Measurements from ENCODE around the gene MYH1.
"Not testable (repeated sequence)": the region's sequence is repeated elsewhere in the genome, so short reads cannot be mapped to it uniquely, and the experiment has no call there.

The MYH1 gene

GRCh38 chr17:10518271-10519037, at the start of gene MYH1:
Gene MYH1 (minus strand): TSS chr17:10518542. CDS start chr17:10516642, 1,900 bp downstream.
- Mint-ChIP-seq H3K27me3 (peaks cover 4% of the 10 kb centered on the region), H3K36me3 (ENCODE audit: low read depth) (no peaks in the 10 kb centered on the region), H3K4me1 (no peaks in the 10 kb centered on the region), H3K27ac (no peak within 1 kb of the TSS), H3K9me3 (peaks cover 5% of the 10 kb centered on the region), H3K4me3 (no peak within 1 kb of the TSS)
- DNase-seq: no peak
- ATAC-seq: no peak

GRCh38 chr17:10563991-10564660, 45.8 kb upstream of the MYH1 start:
- H3K4me3 Mint-ChIP-seq: no peak overlapping the region
- H3K27me3 Mint-ChIP-seq: peaks cover 4% of the 10 kb centered on the region
- H3K36me3 Mint-ChIP-seq (ENCODE audit: low read depth): no peaks in the 10 kb centered on the region
- ATAC-seq (no peak), DNase-seq (no peak)
- no peak overlapping the region for H3K27ac Mint-ChIP-seq
- H3K9me3 Mint-ChIP-seq: no peaks in the 10 kb centered on the region
- H3K4me1 Mint-ChIP-seq: no peaks in the 10 kb centered on the region

- no peaks in the 10 kb centered on the region for H3K4me1 Mint-ChIP-seq
Measured at GRCh38 chr17:10558049-10558448, 39.7 kb upstream of the MYH1 start.

GRCh38 chr17:10557422-10557821, 39.1 kb upstream of the MYH1 start:
- H3K27ac Mint-ChIP-seq: no peak overlapping the region
- H3K4me3 Mint-ChIP-seq: no peak overlapping the region
- no peaks in the 10 kb centered on the region for H3K4me1 Mint-ChIP-seq
- peaks cover 4% of the 10 kb centered on the region for H3K27me3 Mint-ChIP-seq
- no peaks in the 10 kb centered on the region for H3K36me3 Mint-ChIP-seq (ENCODE audit: low read depth)
- no peaks in the 10 kb centered on the region for H3K9me3 Mint-ChIP-seq
- no peak for DNase-seq
- ATAC-seq: no peak

More at GRCh38 chr17:10558049-10558448, 39.7 kb upstream of the MYH1 start:
- H3K27me3 Mint-ChIP-seq: no peaks in the 10 kb centered on the region
- no peak overlapping the region for H3K4me3 Mint-ChIP-seq
- ATAC-seq (no peak), DNase-seq (no peak)
- no peaks in the 10 kb centered on the region for H3K9me3 Mint-ChIP-seq
- no peaks in the 10 kb centered on the region for H3K36me3 Mint-ChIP-seq (ENCODE audit: low read depth)
- H3K27ac Mint-ChIP-seq: no peak overlapping the region

- DNase-seq (no peak), ATAC-seq (no peak)
- H3K27ac Mint-ChIP-seq: no peak overlapping the region
- H3K27me3 Mint-ChIP-seq: peaks cover 8% of the 10 kb centered on the region
- H3K9me3 Mint-ChIP-seq: no peaks in the 10 kb centered on the region
- no peak overlapping the region for H3K4me3 Mint-ChIP-seq
- no peaks in the 10 kb centered on the region for H3K4me1 Mint-ChIP-seq
- H3K36me3 Mint-ChIP-seq (ENCODE audit: low read depth): no peaks in the 10 kb centered on the region
Measured at GRCh38 chr17:10556301-10557005, 38.1 kb upstream of the MYH1 start.

GRCh38 chr17:10550014-10550413, 31.7 kb upstream of the MYH1 start:
- Mint-ChIP-seq H3K27ac (no peak overlapping the region), H3K4me1 (no peaks in the 10 kb centered on the region), H3K36me3 (ENCODE audit: low read depth) (no peaks in the 10 kb centered on the region)

GRCh38 chr17:10549096-10549842, 30.9 kb upstream of the MYH1 start, which contains the start of gene MYH2:
Gene MYH2 (minus strand): TSS chr17:10549658. CDS start chr17:10547920, 1,738 bp downstream.
- H3K4me1 Mint-ChIP-seq: no peaks in the 10 kb centered on the region
- ATAC-seq: no peak
- H3K9me3 Mint-ChIP-seq: peaks cover 3% of the 10 kb centered on the region
- H3K36me3 Mint-ChIP-seq (ENCODE audit: low read depth): no peaks in the 10 kb centered on the region
- DNase-seq: no peak
- H3K27me3 Mint-ChIP-seq: peaks cover 11% of the 10 kb centered on the region
- no peak within 1 kb of the TSS for H3K4me3 Mint-ChIP-seq
- no peak within 1 kb of the TSS for H3K27ac Mint-ChIP-seq

More at GRCh38 chr17:10550014-10550413, 31.7 kb upstream of the MYH1 start:
- DNase-seq (no peak), ATAC-seq (no peak)
- H3K27me3 Mint-ChIP-seq: peaks cover 11% of the 10 kb centered on the region
- H3K9me3 Mint-ChIP-seq: no peaks in the 10 kb centered on the region
- no peak overlapping the region for H3K4me3 Mint-ChIP-seq

GRCh38 chr17:10547351-10547750, 29.0 kb upstream of the MYH1 start:
- DNase-seq (no peak), ATAC-seq (no peak)
- H3K4me3 Mint-ChIP-seq: no peak overlapping the region
- peaks cover 5% of the 10 kb centered on the region for H3K9me3 Mint-ChIP-seq
- H3K27ac Mint-ChIP-seq: no peak overlapping the region
- peaks cover 7% of the 10 kb centered on the region for H3K27me3 Mint-ChIP-seq
- H3K36me3 Mint-ChIP-seq (ENCODE audit: low read depth): no peaks in the 10 kb centered on the region
- H3K4me1 Mint-ChIP-seq: no peaks in the 10 kb centered on the region

GRCh38 chr17:10543486-10543885, 25.1 kb upstream of the MYH1 start:
- H3K27ac Mint-ChIP-seq; ATAC-seq; H3K4me3 Mint-ChIP-seq; H3K27me3 Mint-ChIP-seq; H3K36me3 Mint-ChIP-seq (ENCODE audit: low read depth); DNase-seq; H3K4me1 Mint-ChIP-seq: not testable (repeated sequence)
- peaks cover 23% of the 10 kb centered on the region for H3K9me3 Mint-ChIP-seq

GRCh38 chr17:10541179-10541578, 22.8 kb upstream of the MYH1 start:
- H3K27ac Mint-ChIP-seq; H3K36me3 Mint-ChIP-seq (ENCODE audit: low read depth); ATAC-seq; DNase-seq; H3K27me3 Mint-ChIP-seq; H3K4me3 Mint-ChIP-seq; H3K4me1 Mint-ChIP-seq: not testable (repeated sequence)
- peaks cover 23% of the 10 kb centered on the region for H3K9me3 Mint-ChIP-seq

- Mint-ChIP-seq H3K4me3 (no peak overlapping the region), H3K9me3 (no peaks in the 10 kb centered on the region), H3K36me3 (ENCODE audit: low read depth) (no peaks in the 10 kb centered on the region), H3K27ac (no peak overlapping the region), H3K4me1 (no peaks in the 10 kb centered on the region), H3K27me3 (peaks cover 12% of the 10 kb centered on the region)
- ATAC-seq (no peak), DNase-seq (no peak)
Measured at GRCh38 chr17:10532026-10532425, 13.7 kb upstream of the MYH1 start.

- Mint-ChIP-seq H3K9me3 (peaks cover 7% of the 10 kb centered on the region), H3K36me3 (ENCODE audit: low read depth) (no peaks in the 10 kb centered on the region), H3K4me3 (no peak overlapping the region), H3K27ac (no peak overlapping the region), H3K27me3 (peaks cover 4% of the 10 kb centered on the region), H3K4me1 (no peaks in the 10 kb centered on the region)
- ATAC-seq (no peak), DNase-seq (no peak)
Measured at GRCh38 chr17:10527419-10527818, 9.1 kb upstream of the MYH1 start.

- H3K27me3 Mint-ChIP-seq: peaks cover 3% of the 10 kb centered on the region
- no peaks in the 10 kb centered on the region for H3K4me1 Mint-ChIP-seq
- H3K4me3 Mint-ChIP-seq: no peak overlapping the region
- no peaks in the 10 kb centered on the region for H3K36me3 Mint-ChIP-seq (ENCODE audit: low read depth)
- DNase-seq (no peak), ATAC-seq (no peak)
- peaks cover 7% of the 10 kb centered on the region for H3K9me3 Mint-ChIP-seq
- H3K27ac Mint-ChIP-seq: no peak overlapping the region
Measured at GRCh38 chr17:10526517-10526916, 8.2 kb upstream of the MYH1 start.

- no peaks in the 10 kb centered on the region for H3K4me1 Mint-ChIP-seq
- ATAC-seq: no peak
- no peak for DNase-seq
- H3K27ac Mint-ChIP-seq: no peak overlapping the region
- no peaks in the 10 kb centered on the region for H3K36me3 Mint-ChIP-seq (ENCODE audit: low read depth)
- H3K27me3 Mint-ChIP-seq: peaks cover 4% of the 10 kb centered on the region
- no peak overlapping the region for H3K4me3 Mint-ChIP-seq
- peaks cover 7% of the 10 kb centered on the region for H3K9me3 Mint-ChIP-seq
Measured at GRCh38 chr17:10523064-10523463, 4.7 kb upstream of the MYH1 start.

Data from activated naive CD8-positive, alpha-beta T cell treated with anti-CD3 and anti-CD28 coated beads, Interleukin-2, amount 50 U/mL, for 24 hours (primary cell).